ENCODE results near the gene ACVR1.

GRCh38 chr2:157725846-157726245, 150.3 kb downstream of the ACVR1 start:
- TF ChIP-seq CTCF (conservative IDR thresholded peaks at IDR 0.05 in 1 of 2, IDR thresholded peaks at IDR 0.05 in 1 of 2; ENCODE audit: low read depth in 1 of 2, low read length in 2 of 2) (no peak), EZH2 (IDR thresholded peaks at IDR 0.05; ENCODE audit: low read length, missing control alignments) (no peak)
